ENCODE data around the gene FAM163B.

DNA sequence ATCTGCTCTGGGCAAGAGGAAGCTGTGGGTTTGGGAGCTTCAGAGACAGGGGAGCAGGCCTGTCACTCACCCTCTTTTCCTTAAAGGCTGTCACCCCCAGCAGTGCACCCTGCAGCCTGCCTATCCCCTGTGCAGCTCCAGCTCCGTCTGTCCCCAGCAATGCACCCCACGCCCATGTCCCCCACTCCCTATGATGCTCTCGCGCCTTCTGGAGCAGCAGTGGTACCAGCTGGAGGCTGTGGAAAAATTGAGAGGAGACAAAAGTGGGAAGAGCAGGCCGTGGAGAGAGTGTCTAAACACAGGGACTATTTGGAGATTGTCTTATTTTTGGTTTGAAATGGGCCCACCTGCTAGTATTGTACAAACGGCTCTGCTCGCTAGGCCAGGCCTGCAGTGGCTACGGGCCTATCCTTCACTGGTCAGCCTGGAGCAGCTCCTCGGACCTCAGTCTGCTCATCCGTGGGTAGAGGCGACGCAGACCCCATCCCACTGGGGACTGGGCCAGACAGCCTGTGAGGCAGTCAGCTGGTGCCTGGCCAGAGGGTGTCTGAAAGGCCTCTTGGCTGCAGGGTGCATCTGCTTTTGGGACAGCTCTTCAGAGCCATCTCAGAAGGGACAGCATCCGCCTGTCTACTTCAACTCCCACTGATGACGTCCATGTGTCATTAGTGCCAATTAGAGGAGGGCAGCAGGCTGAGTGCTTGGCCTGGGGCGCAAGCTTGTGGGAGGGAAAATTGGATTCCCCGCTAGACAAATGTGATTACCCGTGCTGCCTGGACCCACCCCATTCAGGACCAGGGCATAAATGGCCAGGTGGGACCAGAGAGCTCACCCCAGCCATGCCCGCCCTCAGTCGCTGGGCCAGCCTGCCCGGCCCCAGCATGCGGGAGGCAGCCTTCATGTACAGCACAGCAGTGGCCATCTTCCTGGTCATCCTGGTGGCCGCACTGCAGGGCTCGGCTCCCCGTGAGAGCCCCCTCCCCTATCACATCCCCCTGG, 26.6 kb upstream of the FAM163B start, which contains the start of gene DBH:
- TF ChIP-seq, protein P1, sequence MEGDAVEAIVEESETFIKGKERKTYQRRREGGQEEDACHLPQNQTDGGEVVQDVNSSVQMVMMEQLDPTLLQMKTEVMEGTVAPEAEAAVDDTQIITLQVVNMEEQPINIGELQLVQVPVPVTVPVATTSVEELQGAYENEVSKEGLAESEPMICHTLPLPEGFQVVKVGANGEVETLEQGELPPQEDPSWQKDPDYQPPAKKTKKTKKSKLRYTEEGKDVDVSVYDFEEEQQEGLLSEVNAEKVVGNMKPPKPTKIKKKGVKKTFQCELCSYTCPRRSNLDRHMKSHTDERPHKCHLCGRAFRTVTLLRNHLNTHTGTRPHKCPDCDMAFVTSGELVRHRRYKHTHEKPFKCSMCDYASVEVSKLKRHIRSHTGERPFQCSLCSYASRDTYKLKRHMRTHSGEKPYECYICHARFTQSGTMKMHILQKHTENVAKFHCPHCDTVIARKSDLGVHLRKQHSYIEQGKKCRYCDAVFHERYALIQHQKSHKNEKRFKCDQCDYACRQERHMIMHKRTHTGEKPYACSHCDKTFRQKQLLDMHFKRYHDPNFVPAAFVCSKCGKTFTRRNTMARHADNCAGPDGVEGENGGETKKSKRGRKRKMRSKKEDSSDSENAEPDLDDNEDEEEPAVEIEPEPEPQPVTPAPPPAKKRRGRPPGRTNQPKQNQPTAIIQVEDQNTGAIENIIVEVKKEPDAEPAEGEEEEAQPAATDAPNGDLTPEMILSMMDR (conservative IDR thresholded peaks at IDR 0.05; ENCODE audit: low read depth in 2 of 2): no peak
- TF ChIP-seq POLR2AphosphoS5 (IDR thresholded peaks at IDR 0.05; ENCODE audit: low read depth) (no peak), EZH2 (IDR thresholded peaks at IDR 0.05; ENCODE audit: low read depth, unreplicated experiment) (no peak), ZNF114 (CRISPR knock-in tag; IDR thresholded peaks at IDR 0.05) (no peak), CREB1 (CRISPR knock-in tag; IDR thresholded peaks at IDR 0.05; ENCODE audit: low read depth) (no peak), EZH2phosphoT487 (IDR thresholded peaks at IDR 0.05; ENCODE audit: unreplicated experiment) (no peak), JUNB (IDR thresholded peaks at IDR 0.05; ENCODE audit: unreplicated experiment) (no peak), STAT1 (IDR thresholded peaks at IDR 0.05; ENCODE audit: unreplicated experiment) (no peak), ZNF331 (CRISPR knock-in tag; IDR thresholded peaks at IDR 0.05; ENCODE audit: low read depth) (no peak), NANOG (IDR thresholded peaks at IDR 0.05; ENCODE audit: borderline replicate concordance) (no peak)
- TF ChIP-seq, protein P2, sequence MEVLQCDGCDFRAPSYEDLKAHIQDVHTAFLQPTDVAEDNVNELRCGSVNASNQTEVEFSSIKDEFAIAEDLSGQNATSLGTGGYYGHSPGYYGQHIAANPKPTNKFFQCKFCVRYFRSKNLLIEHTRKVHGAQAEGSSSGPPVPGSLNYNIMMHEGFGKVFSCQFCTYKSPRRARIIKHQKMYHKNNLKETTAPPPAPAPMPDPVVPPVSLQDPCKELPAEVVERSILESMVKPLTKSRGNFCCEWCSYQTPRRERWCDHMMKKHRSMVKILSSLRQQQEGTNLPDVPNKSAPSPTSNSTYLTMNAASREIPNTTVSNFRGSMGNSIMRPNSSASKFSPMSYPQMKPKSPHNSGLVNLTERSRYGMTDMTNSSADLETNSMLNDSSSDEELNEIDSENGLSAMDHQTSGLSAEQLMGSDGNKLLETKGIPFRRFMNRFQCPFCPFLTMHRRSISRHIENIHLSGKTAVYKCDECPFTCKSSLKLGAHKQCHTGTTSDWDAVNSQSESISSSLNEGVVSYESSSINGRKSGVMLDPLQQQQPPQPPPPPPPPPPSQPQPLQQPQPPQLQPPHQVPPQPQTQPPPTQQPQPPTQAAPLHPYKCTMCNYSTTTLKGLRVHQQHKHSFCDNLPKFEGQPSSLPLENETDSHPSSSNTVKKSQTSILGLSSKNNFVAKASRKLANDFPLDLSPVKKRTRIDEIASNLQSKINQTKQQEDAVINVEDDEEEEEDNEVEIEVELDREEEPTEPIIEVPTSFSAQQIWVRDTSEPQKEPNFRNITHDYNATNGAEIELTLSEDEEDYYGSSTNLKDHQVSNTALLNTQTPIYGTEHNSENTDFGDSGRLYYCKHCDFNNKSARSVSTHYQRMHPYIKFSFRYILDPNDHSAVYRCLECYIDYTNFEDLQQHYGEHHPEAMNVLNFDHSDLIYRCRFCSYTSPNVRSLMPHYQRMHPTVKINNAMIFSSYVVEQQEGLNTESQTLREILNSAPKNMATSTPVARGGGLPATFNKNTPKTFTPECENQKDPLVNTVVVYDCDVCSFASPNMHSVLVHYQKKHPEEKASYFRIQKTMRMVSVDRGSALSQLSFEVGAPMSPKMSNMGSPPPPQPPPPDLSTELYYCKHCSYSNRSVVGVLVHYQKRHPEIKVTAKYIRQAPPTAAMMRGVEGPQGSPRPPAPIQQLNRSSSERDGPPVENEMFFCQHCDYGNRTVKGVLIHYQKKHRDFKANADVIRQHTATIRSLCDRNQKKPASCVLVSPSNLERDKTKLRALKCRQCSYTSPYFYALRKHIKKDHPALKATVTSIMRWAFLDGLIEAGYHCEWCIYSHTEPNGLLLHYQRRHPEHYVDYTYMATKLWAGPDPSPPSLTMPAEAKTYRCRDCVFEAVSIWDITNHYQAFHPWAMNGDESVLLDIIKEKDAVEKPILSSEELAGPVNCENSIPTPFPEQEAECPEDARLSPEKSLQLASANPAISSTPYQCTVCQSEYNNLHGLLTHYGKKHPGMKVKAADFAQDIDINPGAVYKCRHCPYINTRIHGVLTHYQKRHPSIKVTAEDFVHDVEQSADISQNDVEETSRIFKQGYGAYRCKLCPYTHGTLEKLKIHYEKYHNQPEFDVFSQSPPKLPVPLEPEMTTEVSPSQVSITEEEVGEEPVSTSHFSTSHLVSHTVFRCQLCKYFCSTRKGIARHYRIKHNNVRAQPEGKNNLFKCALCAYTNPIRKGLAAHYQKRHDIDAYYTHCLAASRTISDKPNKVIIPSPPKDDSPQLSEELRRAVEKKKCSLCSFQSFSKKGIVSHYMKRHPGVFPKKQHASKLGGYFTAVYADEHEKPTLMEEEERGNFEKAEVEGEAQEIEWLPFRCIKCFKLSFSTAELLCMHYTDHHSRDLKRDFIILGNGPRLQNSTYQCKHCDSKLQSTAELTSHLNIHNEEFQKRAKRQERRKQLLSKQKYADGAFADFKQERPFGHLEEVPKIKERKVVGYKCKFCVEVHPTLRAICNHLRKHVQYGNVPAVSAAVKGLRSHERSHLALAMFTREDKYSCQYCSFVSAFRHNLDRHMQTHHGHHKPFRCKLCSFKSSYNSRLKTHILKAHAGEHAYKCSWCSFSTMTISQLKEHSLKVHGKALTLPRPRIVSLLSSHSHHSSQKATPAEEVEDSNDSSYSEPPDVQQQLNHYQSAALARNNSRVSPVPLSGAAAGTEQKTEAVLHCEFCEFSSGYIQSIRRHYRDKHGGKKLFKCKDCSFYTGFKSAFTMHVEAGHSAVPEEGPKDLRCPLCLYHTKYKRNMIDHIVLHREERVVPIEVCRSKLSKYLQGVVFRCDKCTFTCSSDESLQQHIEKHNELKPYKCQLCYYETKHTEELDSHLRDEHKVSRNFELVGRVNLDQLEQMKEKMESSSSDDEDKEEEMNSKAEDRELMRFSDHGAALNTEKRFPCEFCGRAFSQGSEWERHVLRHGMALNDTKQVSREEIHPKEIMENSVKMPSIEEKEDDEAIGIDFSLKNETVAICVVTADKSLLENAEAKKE (CRISPR knock-in tag; IDR thresholded peaks at IDR 0.05): no peak
- TF ChIP-seq, protein P3, sequence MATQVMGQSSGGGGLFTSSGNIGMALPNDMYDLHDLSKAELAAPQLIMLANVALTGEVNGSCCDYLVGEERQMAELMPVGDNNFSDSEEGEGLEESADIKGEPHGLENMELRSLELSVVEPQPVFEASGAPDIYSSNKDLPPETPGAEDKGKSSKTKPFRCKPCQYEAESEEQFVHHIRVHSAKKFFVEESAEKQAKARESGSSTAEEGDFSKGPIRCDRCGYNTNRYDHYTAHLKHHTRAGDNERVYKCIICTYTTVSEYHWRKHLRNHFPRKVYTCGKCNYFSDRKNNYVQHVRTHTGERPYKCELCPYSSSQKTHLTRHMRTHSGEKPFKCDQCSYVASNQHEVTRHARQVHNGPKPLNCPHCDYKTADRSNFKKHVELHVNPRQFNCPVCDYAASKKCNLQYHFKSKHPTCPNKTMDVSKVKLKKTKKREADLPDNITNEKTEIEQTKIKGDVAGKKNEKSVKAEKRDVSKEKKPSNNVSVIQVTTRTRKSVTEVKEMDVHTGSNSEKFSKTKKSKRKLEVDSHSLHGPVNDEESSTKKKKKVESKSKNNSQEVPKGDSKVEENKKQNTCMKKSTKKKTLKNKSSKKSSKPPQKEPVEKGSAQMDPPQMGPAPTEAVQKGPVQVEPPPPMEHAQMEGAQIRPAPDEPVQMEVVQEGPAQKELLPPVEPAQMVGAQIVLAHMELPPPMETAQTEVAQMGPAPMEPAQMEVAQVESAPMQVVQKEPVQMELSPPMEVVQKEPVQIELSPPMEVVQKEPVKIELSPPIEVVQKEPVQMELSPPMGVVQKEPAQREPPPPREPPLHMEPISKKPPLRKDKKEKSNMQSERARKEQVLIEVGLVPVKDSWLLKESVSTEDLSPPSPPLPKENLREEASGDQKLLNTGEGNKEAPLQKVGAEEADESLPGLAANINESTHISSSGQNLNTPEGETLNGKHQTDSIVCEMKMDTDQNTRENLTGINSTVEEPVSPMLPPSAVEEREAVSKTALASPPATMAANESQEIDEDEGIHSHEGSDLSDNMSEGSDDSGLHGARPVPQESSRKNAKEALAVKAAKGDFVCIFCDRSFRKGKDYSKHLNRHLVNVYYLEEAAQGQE (IDR thresholded peaks at IDR 0.05; ENCODE audit: unreplicated experiment): no peak
- TF ChIP-seq, protein P4, sequence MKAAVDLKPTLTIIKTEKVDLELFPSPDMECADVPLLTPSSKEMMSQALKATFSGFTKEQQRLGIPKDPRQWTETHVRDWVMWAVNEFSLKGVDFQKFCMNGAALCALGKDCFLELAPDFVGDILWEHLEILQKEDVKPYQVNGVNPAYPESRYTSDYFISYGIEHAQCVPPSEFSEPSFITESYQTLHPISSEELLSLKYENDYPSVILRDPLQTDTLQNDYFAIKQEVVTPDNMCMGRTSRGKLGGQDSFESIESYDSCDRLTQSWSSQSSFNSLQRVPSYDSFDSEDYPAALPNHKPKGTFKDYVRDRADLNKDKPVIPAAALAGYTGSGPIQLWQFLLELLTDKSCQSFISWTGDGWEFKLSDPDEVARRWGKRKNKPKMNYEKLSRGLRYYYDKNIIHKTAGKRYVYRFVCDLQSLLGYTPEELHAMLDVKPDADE (IDR thresholded peaks at IDR 0.05): no peak
